ENCODE data around the gene ZNF419. TPM values are rescaled to one million over a fixed set of nuclear protein-coding genes. Genes with fewer than 3 reads are reported as not detected.

ZNF419 gene
- polyA plus RNA-seq, 1 of the 3 experiments (the other 2 are of a cell fraction), result 7.8 TPM

GRCh38 chr19:57473646-57474045 lies 13.9 kb upstream of the ZNF419 start:
- CTCF ChIA-PET, result interaction anchor here (1.0 kb wide), 1 partner anchor 14 kb away, joined by 3 read pairs; the partner anchor contains the start of gene ZNF419
- Histone ChIP-seq H4K20me1 (ENCODE audit: insufficient read depth) (no peaks in the 10 kb centered on the region), H3K4me2 (no peak overlapping the region), H3F3A (replicated peaks; ENCODE audit: insufficient read depth) (peaks cover 8% of the 10 kb centered on the region), H3K9me3 (peaks cover 5% of the 10 kb centered on the region; the same call in 1 of the 2 replicates), H3K4me3 (ENCODE audit: low read depth in 2 of 2, low read length in 1 of 2) (no peak overlapping the region; a peak in 1 of 4 replicates), H3K9me2 (0 out of 2 replicates have a peak, but pooled peaks cover 3% of the 10 kb centered on the region), H3K27ac (ENCODE audit: low read depth in 2 of 2, low read length in 1 of 2) (no peak overlapping the region), H2AFZ (ENCODE audit: low read depth) (no peak overlapping the region), H3K27me3 (ENCODE audit: insufficient read depth) (no peaks in the 10 kb centered on the region), H3K79me2 (ENCODE audit: insufficient read depth) (no peaks in the 10 kb centered on the region), H3K36me3 (replicated peaks in 1 of 2; ENCODE audit: control insufficient read depth in 1 of 2, insufficient read depth in 2 of 2, low read length in 1 of 2) (peaks cover 0 to 3% of the 10 kb centered on the region in 2 experiments), H3K9ac (no peak overlapping the region), H3K4me1 (ENCODE audit: control insufficient read depth in 1 of 2, insufficient read depth in 2 of 2, low read depth in 1 of 2, low read length in 1 of 2) (no peaks in the 10 kb centered on the region; a peak in 1 of 4 replicates)
- DNase-seq, result no peak
- no peak for TF ChIP-seq TCF12 (IDR thresholded peaks at IDR 0.05)
- TF ChIP-seq SMC3 (IDR thresholded peaks at IDR 0.05; ENCODE audit: low read depth, low read length), result no peak
- TF ChIP-seq YY1 (IDR thresholded peaks at IDR 0.05; ENCODE audit: low read depth), result no peak
- TF ChIP-seq TEAD4 (IDR thresholded peaks at IDR 0.05; ENCODE audit: borderline replicate concordance, insufficient read depth), result no peak
- TF ChIP-seq USF2 (IDR thresholded peaks at IDR 0.05; ENCODE audit: borderline replicate concordance, low read depth, low read length), result no peak
- TF ChIP-seq POLR2AphosphoS5 (IDR thresholded peaks at IDR 0.05; ENCODE audit: low read depth, low read length), result no peak
- no peak for TF ChIP-seq RXRA (IDR thresholded peaks at IDR 0.05; ENCODE audit: borderline replicate concordance, low read depth)
- no peak for TF ChIP-seq ZBTB33 (IDR thresholded peaks at IDR 0.05; ENCODE audit: borderline replicate concordance, low read depth)
- TF ChIP-seq MAX (IDR thresholded peaks at IDR 0.05; ENCODE audit: low read depth), result no peak
- TF ChIP-seq NRF1 (IDR thresholded peaks at IDR 0.05; ENCODE audit: low read depth, low read length), result no peak
- no peak for TF ChIP-seq GABPA (IDR thresholded peaks at IDR 0.05; ENCODE audit: low read depth)
- no peak for TF ChIP-seq CHD2 (IDR thresholded peaks at IDR 0.05; ENCODE audit: low read length, partially characterized antibody)
- no peak for TF ChIP-seq ELF1 (IDR thresholded peaks at IDR 0.05)
- no peak for TF ChIP-seq RCOR1 (IDR thresholded peaks at IDR 0.05; ENCODE audit: low read length)
- TF ChIP-seq, protein P1, sequence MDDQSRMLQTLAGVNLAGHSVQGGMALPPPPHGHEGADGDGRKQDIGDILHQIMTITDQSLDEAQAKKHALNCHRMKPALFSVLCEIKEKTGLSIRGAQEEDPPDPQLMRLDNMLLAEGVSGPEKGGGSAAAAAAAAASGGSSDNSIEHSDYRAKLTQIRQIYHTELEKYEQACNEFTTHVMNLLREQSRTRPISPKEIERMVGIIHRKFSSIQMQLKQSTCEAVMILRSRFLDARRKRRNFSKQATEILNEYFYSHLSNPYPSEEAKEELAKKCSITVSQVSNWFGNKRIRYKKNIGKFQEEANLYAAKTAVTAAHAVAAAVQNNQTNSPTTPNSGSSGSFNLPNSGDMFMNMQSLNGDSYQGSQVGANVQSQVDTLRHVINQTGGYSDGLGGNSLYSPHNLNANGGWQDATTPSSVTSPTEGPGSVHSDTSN (IDR thresholded peaks at IDR 0.05), result no peak
- TF ChIP-seq IRF3 (IDR thresholded peaks at IDR 0.05; ENCODE audit: low read depth, low read length), result no peak
- no peak for TF ChIP-seq CTCF (IDR thresholded peaks at IDR 0.05)
- POLR2A ChIA-PET, result no interaction called here
- WGBS (ENCODE audit: low lambda C conversion rate), result 90% methylated on average over 4 of the region's 4 CpGs

Measured in SK-N-SH (cell line).